GM19397 (cell line): ENCODE data around the gene PHACTR1.
"Not testable (repeated sequence)": the region's sequence is repeated elsewhere in the genome, so short reads cannot be mapped to it uniquely, and the experiment has no call there.

Experiments used
- ATAC-seq: cut with Tn5 transposase; IDR thresholded peaks from one replicate; pipeline ENCODE4 v1.9.1; 2021; ENCODE audit warnings: mild to moderate bottlenecking, moderate library complexity; ENCODE audit not compliant: unreplicated experiment

Gene PHACTR1

DNA sequence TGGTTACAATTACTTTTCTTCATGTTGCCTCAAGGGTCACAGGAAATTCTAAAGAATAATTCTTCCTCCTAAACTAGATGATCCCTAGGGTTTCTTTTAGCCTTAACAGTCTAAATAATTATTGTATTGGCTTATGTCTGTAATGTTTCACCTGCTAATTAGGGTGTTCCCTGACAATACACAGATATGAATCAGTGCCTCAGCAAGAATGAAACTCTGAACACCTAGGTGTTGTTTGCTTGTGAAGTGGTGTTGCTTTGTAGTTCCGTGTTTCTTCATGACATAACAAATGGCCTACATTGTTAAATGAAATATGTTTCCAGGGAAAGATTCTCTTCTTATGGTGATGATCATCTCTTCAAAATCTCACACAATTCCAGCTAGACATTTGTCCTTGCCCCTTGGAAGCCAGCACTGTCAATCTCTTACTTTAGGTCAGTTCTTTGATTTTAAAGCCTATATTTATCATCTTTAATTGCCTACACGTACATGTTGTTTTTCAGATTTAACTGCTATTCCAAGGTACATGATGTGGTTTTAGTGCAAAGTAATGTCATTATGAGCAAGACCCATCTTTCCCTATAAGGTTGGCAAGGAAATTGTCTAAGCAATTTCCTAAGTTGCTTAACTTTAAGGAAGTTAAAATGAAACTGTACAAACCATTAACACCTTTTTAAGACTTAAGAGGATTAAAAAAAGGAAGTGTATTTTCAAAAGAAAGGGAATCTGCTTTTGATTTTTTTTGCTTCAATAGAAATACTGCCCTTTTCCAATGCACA lies 499.9 kb downstream of the PHACTR1 start:
- ATAC-seq, result no peak

DNA sequence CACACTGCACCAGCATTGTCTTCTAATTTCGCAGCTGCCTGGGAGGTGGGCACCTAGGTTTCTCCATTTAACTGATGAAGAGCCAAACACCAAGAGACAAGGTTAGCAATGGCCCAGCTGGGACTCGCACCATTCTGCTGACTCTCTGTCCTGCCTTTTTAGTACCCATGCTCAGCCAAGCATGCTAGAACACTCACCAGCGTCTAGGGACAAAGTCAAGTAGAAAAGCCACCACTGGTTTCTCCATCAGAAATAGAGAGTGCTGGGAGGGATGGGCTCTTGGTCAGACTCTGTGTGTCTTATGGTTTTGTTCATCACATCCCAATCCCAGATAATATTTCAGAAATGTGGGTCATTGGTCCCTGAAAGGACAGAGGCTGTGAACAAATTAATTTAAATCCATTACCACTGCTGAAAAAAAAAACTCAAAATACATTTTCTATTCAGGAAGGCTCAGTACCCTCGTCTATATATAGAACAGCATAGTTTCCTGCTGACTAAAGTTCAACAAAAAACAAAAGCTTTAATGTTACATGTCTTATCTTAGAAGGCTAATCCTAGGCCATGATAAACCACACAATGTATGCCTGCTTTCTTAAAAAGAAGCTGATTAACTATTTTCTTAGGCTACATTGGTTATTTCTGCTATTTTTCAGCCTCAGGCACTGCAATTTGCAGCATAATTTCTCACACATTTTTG lies 500.8 kb downstream of the PHACTR1 start:
- ATAC-seq, result no peak

DNA sequence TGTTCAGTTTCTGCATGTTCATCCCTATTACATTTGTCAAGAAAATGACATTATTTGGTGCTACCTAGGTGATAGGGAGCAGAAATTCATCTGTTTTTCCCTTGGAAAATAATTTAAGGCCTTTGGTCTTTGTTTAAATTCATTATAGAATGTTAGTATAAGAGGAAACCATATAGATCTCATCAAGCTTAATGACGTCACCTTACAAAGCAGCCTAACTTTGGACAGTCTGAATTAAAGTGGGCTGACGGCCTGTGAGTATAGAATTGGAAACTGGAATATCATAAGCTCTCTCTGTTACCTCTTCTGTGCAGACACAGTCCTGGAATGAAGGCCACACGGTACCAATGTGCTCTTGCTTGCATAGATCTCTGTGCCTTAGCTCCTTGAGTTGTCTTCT lies 503.7 kb downstream of the PHACTR1 start:
- no peak for ATAC-seq

DNA sequence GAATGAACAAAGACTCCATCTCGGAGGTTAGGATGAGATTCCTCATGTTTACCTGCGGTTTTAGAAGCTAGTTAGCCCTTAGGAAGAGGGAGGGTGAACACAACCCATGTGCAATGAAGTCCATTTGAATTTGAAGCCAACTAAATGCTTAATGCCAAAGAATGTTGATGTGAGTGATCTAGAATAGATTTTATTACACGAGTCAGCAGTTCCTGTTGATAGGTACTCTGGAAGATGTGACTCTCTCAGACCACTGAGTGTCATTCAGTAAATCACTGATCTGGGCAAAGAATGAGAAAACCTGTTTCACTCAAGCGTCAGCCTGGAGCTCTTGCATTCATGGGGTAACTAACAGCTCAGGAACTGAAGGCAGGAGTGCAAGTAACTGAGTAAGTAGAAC lies 505.5 kb downstream of the PHACTR1 start:
- no peak for ATAC-seq

DNA sequence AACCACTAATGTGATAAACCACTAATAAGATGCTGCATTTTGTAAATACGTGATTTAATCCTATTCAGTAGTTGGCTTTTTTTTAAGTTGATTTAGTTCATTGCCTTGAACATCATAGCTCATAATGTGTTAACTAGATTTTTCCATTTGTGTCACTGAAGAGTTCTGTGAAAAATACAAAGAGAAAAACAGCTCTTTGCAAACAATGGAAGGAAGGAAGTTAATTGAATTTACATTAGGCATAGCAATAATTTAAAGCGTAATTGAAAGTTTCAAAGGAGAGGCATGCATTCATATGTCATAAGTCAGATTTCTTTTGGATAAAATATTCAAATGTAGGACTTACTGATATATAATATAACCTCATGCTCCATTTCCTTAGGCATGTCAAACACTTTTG lies 509.5 kb downstream of the PHACTR1 start:
- no peak for ATAC-seq

DNA sequence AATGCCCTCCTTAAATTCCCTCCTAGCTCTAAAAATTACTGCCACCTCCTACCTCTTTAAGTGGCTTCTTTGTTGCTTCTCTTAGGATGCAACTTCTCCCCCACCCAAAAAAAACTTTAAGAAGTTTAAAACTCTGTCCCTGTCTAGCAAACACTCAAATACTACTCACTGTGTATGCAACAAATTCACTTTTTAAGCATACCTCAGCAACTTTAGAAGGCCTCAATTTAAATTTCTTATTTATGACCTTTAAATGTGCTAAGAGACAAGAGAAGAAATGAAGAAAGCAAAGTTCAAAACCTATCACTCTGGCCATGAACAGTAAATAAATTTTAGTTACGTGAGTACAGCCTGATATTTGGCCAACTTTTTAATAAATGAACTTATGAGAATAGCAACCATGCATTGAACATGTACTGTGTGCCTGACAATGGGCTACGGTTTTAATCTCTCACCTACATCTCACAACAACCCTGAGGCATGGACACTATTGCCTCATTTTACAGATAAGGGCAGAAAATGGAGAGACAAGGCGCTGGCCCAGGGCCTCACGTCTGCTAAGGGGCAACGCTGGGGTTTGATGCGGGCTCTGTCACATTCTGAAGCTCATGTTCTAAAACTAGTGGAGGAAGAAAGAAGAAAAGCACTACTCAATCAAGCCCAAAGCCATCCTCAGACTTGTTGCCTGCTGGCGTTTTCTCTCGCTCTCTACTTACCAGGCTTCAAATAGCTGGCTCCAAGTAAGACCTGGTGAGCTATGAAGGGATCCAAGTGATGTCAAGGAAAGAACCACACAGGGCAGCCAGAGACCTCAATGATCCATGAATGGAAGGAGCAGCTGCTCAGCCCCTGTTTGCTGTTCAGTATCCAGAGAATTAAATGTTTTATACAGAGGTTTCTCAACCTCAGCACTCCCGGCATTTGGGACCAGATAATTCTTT lies 512.0 kb downstream of the PHACTR1 start:
- ATAC-seq, result no peak

DNA sequence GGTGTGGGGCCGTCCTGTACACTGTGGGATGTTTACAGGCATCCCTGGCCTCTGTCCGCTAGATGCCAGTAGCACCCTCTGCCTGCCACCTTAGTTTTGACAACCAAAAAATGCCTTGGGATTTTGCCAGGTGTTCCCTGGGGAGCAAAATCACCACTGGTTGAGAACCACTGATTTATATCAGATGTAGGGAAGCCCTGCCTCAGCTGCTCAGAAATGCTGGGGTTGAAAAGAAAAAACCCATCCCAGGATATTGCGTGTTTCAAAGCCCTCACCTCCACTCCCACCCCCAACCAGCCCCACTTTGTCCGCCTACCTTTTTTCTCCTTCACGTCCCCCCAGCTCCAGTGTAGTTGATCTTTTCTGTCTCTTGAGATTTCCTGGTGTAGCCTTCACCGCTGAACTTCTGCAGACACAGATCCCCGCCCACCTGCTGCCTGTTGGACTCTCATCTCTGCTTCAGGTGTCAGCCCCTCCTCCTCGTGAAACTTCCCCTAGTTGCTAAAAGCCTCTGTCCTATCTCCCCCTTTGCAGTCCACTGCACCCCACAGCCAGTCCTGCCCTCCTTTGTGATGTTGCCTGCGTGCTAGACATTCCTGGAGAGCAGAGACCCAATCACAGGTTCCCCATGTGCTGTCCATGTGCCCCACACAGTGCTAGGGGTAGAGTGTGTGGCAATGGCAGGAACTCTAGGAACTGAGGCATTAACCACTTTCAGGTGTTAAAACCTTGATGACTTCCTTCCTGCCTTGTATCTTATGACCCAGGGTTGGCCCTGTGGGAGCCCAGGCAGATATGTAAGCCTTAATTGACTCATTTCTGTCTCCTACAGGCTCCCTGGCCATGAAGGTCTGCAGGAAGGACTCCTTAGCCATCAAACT lies 512.9 kb downstream of the PHACTR1 start:
- ATAC-seq, result peak; percentile 74

DNA sequence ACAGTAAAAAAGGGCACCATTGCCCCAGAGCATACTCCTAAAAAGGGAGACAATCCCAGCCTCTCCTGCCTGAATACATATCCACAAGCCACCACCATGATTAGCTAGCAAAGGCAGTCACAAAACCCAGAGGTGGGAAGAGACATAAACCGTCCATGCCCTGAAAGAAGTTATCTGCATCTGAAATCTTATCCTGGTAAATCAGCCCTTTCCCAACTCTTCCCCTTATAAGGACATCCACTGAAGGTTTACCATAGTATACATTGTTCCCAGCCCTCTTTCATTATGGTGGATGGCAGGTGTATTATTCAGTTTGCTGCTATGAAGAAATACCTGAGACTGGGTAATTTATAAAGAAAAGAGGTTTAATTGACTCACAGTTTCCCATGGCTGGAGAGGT lies 516.5 kb downstream of the PHACTR1 start:
- ATAC-seq, result no peak

DNA sequence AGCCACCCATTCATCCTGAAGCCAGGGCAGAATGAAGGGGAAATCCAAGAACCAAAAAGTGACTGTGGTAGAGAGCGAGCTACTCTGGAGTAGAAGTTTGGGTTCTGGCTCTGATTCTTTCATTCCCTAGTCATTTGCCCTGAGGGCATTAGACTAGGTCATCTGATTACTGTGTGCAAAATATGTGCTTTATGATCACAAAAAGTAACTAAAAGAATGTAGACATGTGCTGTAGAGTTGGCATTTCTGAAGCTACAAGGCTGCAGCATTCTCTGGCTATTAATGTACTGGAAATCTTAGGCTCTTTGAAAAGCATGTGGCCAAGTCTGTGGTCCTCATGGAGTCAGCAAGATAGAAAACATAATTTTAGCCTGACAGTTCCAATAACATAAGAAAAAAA lies 517.6 kb downstream of the PHACTR1 start:
- ATAC-seq, result no peak

DNA sequence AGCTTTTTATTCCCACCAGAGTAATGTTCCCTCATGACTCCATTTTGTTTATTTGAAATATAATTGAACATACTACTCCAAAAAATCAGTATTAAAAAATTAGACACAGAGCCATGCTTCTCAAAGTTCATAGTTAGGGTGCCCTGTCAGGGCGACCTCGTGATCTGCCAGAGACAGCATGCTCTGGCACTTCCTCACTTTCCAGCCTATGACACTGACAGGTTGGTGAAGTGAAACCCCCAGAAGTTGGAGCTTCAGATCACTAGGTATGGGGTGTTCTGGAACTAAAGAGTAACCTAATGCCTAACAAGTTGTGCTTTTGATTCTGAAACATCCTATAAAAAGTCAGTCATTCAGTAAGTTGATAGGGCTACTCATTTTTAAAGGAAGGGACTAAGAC lies 518.8 kb downstream of the PHACTR1 start:
- no peak for ATAC-seq

DNA sequence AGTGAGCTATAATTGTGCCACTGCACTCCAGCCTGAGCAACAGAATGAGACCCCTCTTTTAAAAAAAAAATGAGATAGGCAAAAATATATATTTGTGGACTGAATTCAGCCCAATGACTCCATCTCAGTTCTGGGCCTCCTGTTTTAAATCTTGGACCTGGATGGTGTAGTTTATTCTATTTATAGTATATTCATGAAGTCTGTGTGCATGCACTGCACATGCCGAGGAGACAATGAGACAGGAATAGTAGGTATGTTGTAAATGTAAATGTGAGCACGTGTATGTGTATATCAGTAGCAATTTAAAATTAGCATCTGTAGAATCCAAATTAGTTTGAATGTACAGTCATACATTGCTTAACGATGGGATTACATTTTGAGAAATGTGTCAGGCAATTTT lies 520.8 kb downstream of the PHACTR1 start:
- ATAC-seq, result no peak

DNA sequence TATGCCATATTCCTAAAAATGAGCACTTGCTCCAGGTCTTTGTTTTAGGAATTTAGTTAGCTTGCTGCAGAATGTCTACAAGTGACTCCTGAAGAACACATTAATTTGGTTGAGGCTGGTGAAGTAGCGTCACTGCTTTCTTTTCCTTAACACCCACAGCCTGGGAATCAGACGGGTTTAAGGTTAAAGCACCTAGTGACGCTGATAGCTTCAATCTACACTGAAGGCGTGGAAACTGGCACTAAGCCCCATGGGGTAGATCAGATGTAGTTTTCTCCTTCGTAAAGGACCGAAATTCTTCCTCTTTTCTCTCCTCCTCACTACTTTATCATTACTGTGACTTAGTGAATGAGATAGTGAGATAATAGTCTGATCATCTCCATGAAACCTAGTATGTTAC lies 521.5 kb downstream of the PHACTR1 start:
- ATAC-seq, result no peak

DNA sequence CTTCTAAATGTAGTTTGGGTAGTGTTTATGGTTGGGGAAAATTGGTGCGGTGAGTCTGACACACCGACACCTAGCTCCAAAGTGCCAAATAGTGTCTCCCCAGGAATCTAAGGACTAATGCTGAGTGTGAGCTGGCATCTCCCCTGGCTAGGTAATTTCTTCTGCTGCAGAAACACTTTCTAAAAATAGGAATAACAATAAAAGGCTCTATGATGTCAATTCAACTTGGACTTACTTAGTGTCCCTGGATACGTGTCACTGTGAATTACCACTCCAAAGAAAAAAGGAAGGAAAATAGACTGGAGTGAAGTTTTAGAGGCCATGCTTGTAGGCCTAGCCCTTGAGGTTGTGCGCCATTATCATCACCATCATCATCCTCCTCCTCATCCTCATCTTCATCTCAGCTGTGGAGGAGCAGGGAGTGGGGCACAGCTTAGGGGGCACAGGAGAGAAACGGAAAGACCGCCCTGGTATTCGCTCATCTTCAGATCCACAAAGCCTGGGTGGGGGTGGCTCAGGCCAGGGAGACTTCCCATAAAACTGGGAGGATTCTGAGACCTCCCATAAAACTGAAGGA lies 522.2 kb downstream of the PHACTR1 start:
- no peak for ATAC-seq

DNA sequence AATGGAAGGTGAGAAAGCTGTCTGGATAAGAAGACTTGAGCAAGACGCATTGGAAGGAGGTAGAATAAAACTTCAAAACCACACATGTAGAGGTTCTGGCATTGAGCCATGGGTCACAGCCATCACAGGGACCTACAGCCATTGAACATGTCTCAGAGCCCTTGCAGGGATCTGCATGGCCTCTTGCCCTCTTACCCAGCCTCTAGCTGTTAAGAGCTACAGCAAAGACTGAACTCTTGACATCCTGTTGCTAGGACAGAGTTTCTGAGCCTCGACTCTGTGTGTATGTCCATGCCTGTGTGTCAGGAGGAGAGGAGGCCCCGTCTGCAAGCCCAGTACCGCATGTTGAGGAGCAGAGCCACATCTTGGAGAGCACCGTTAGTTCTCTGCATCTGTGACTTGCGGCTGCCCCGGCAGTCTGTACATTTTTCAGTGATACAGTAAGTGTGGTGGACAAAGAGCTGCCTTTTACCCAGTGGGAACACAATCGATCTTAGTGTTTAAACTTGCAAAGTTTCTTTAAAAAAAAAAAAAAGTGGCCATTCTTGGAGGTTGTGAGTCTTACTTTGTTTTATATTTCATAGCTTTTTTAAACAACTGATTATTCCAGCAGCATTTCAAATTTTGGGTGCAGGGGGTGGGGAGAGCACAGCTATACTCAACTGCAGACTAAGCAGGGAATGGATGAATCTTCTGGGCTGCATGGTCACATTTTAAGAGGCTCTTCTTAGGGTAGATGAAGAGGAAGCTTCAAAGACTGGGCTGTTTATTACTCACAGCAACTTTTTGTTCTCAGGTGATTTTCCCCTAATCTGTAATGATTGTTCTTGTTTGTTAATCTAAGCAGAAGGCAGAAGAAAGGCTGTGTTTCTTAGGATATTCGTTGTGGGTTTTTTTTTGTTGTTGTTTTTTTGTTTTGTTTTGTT lies 523.2 kb downstream of the PHACTR1 start:
- ATAC-seq, result no peak

DNA sequence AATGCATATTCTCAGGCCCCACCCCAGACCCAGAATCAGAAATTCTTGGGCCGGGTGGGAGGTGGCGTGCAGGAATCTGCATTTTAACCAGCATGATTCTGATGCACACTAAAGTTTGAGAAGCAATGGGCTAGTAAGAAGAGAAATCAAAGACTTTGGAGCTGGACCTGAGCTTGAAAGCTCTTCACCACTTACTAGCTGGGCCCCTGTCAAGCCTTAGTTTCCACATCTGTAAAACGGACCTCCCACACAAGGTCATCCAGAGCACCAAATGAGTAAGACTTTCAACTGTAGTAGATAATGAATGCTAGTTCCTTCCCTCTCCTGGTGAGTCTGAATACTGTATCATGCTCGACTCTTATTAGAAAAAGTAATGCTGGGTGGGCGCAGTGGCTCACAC lies 524.8 kb downstream of the PHACTR1 start:
- ATAC-seq, result no peak

DNA sequence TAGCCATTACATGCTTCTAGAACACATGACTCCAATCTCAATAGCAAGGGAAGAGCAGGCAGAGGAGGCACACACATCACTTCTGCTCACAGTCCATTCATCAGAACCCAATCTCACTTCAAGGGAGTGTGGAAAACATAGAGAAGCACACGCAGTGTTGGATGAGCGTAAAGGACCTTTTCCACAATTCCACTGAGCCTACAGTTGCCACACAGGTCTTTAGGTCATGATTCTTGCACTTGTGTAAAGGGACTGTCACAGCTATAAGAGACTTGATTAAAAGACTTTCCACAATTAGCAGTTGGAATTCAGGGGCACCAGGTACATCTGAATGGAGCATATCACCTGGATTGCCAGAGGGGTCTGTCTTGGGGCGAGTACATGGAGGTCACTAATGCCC lies 525.6 kb downstream of the PHACTR1 start:
- ATAC-seq, result no peak

DNA sequence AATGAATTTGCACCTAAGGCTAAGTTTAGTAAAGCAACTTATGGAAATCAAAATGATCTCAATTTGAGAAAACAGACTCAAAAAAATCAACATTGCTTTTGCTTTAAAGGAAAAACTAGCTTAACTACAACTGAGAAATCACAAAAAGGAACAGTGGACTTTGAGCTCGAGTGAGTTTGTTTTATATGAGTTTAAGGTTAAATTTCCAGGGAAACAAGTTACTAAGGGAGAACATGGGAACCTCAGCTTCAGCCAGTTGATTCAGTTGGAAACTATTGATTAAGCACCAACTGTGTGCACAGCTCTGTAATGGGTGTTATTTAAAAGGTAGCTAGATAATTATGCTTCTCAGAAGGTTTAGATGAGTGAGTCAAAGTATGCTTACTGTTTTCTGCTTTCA lies 526.0 kb downstream of the PHACTR1 start:
- no peak for ATAC-seq

DNA sequence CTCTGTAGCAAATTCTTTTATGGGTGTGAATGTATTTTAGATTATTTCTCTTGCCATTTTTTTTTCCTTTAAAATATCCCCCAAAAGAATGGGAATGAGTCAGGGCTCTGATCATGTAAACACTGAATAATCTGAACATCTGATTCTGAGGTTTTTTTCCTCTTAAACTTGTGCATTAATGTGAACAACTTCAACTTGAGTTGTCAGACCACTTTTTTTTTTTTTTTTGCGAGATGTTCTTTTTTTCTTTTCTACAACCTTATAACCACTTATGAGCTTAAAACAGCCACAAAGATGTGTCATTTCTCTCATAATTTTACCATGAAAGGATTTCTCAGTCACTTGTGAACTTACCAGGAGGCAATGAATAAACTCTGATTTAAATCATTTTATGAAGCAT lies 526.5 kb downstream of the PHACTR1 start:
- ATAC-seq, result no peak

DNA sequence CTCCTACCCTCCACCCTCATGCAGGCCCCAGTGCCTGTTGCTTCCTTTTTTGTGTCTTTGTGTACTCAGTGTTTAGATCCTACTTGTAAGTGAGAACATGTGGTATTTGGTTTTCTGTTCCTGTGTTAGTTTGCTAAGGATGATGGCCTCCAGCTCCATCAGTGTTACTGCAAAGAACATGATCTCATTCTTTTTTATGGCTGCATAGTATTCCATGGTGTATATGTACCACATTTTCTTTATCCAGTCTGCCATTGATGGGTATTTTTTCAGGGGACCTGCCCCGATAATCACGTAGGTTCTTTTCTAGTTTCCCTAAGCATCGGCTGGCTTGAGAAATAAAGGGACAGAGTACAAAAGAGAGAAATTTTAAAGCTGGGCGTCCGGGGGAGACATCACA lies 527.2 kb downstream of the PHACTR1 start:
- not testable (repeated sequence) for ATAC-seq
